Smooth muscle cell (in vitro differentiated cells): ENCODE data around the gene PRSS53. TPM values are rescaled to one million over a fixed set of nuclear protein-coding genes. Genes with fewer than 3 reads are reported as not detected.

Experiments
- DNase-seq: peaks from one replicate; lab custom pipeline; 2025; ENCODE audit not compliant: unreplicated experiment; lab: John Stamatoyannopoulos, UW
- H2AFZ ChIP-seq: fragments of 200-600 bp; sonication (generic); 2 replicates; pipeline ENCODE4 v1.6.0; 2016; ENCODE audit warnings: antibody characterized with exemption, low read depth, mild to moderate bottlenecking
- H3F3A ChIP-seq: fragments of 200-600 bp; sonication (generic); 2 replicates; pipeline ENCODE4 v1.6.0; 2017; ENCODE audit warnings: antibody characterized with exemption, low read depth
- H3K27ac ChIP-seq: fragments of 200-600 bp; sonication (generic); 2 replicates; pipeline ENCODE4 v1.5.1; 2016; ENCODE audit warnings: low read depth, mild to moderate bottlenecking
- H3K27me3 ChIP-seq: fragments of 200-600 bp; sonication (generic); 2 replicates; pipeline ENCODE4 v1.6.1; 2016; ENCODE audit warnings: low read depth, mild to moderate bottlenecking
- H3K36me3 ChIP-seq: fragments of 200-600 bp; sonication (generic); 2 replicates; pipeline ENCODE4 v1.5.1; 2016; ENCODE audit warnings: low read depth
- H3K4me1 ChIP-seq: fragments of 200-600 bp; sonication (generic); 2 replicates; pipeline ENCODE4 v1.5.1; 2016; ENCODE audit warnings: low read depth
- H3K4me2 ChIP-seq: fragments of 200-600 bp; sonication (generic); 2 replicates; pipeline ENCODE4 v1.6.0; 2016; ENCODE audit warnings: mild to moderate bottlenecking
- H3K4me3 ChIP-seq: fragments of 200-600 bp; sonication (generic); 2 replicates; pipeline ENCODE4 v1.5.1; 2016; ENCODE audit warnings: mild to moderate bottlenecking
- H3K79me2 ChIP-seq: fragments of 200-600 bp; sonication (generic); 2 replicates; pipeline ENCODE4 v1.6.0; 2016; ENCODE audit warnings: low read depth, mild to moderate bottlenecking
- H3K9ac ChIP-seq: fragments of 200-600 bp; sonication (generic); 2 replicates; pipeline ENCODE4 v1.6.0; 2016; ENCODE audit warnings: low read depth
- H3K9me3 ChIP-seq: fragments of 200-600 bp; sonication (generic); replicated peaks from 2 replicates; pipeline ENCODE4 v1.5.1; 2016; ENCODE audit warnings: low read depth
- H4K20me1 ChIP-seq: fragments of 200-600 bp; sonication (generic); 2 replicates; pipeline ENCODE4 v1.6.0; 2016; ENCODE audit warnings: low read depth
- WGBS: methylation state at CpG from one replicate; pipeline ENCODE4 v1.1.7; 2016; ENCODE audit warnings: low lambda C conversion rate; 5-methylcytosine and 5-hydroxymethylcytosine counted together
- polyA plus RNA-seq: library from polyadenylated mRNA; unstranded; fragments of >200 nt; fragmentation: Nextera tagmentation; extraction: Ambion mirVana; gene quantifications from 2 replicates; pipeline ENCODE4 v1.2.1, GENCODE V29; 2016
- total RNA-seq: library from RNA; depleted of rRNA; stranded (reverse); fragments of >200 nt; gene quantifications from 2 replicates; pipeline ENCODE4 v1.2.3, GENCODE V29; 2014
- TF ChIP-seq, protein P1 (sequence below): fragments of 200-600 bp; sonication (generic); IDR thresholded peaks from 2 replicates; pipeline ENCODE4 v1.5.1; 2017; ENCODE audit warnings: borderline replicate concordance, mild to moderate bottlenecking, antibody characterized with exemption; ENCODE audit not compliant: insufficient read depth, poor library complexity, severe bottlenecking

PRSS53 gene
- total and polyA plus RNA-seq, 2 experiments from 2014 or later = 0.66 to 6.3 TPM

DNA sequence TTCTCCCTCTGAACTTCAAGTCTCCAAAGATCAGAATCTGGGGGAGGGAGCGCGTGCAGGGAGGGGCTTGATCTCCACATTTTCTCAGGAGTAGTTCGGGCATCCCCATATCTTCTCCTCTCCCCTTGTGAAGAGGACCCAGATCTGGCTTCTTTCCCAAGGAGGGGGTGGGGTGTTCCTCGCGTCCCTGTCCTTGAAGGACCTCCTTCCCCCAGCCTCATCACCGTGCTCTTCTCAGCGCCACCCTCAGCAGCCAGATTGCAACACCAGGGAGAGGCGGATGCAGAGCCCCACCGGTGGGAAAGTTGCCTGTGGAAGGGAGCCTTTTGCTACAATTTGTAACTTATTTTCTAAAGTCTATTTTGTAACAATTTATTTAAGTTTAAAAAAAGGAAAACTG is 5.7 kb downstream of the PRSS53 start:
- no peaks in the 10 kb centered on the region for H3K27me3 ChIP-seq
- no peak overlapping the region for H3K4me3 ChIP-seq
- H2AFZ ChIP-seq = no peak overlapping the region
- H3K4me1 ChIP-seq = no peaks in the 10 kb centered on the region
- no peak overlapping the region for H3K9ac ChIP-seq
- no peaks in the 10 kb centered on the region for H3F3A ChIP-seq
- no peaks in the 10 kb centered on the region for H3K9me3 ChIP-seq
- H3K79me2 ChIP-seq = peaks cover 12% of the 10 kb centered on the region
- TF ChIP-seq, protein P1, sequence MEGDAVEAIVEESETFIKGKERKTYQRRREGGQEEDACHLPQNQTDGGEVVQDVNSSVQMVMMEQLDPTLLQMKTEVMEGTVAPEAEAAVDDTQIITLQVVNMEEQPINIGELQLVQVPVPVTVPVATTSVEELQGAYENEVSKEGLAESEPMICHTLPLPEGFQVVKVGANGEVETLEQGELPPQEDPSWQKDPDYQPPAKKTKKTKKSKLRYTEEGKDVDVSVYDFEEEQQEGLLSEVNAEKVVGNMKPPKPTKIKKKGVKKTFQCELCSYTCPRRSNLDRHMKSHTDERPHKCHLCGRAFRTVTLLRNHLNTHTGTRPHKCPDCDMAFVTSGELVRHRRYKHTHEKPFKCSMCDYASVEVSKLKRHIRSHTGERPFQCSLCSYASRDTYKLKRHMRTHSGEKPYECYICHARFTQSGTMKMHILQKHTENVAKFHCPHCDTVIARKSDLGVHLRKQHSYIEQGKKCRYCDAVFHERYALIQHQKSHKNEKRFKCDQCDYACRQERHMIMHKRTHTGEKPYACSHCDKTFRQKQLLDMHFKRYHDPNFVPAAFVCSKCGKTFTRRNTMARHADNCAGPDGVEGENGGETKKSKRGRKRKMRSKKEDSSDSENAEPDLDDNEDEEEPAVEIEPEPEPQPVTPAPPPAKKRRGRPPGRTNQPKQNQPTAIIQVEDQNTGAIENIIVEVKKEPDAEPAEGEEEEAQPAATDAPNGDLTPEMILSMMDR = no peak
- no peaks in the 10 kb centered on the region for H3K36me3 ChIP-seq
- DNase-seq = no peak
- no peak overlapping the region for H3K27ac ChIP-seq
- 89% methylated on average over 9 of the region's 9 CpGs for WGBS
- H3K4me2 ChIP-seq = no peak overlapping the region
- peaks cover 31% of the 10 kb centered on the region for H4K20me1 ChIP-seq

DNA sequence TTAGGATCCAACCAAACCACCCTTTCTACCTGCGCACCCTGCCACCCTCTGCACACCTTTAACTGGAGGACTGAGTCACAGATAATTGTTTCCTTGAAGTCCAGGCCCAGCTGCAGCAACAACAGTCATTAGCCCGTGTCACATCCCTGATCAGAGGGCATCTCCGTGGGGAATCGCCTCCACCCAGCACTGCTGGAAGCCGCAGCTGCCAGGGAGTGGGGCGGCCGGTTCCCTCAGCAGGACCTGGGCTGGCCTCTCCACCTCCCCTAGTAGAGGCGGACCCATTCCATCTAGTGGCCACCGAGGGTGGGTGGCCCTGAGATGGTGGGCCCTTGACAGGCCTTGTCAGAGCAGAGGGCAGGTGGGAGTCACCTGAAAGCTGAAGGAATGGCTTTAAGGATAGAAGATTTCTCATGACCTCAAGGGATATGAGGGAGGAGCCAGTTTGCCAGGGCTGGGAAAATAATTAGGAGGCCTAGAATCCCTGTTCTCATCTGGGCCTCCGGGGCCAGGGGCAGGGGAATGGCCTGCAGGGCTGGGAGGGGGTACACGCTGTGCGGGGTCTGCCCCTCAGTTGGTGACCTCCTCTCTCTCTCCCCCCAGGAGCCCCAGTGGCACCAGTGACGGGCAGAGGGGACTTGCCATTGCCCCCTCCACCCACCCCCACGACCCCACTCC is 6.2 kb downstream of the PRSS53 start:
- Histone ChIP-seq H3K27ac (no peak overlapping the region), H3K9me3 (no peaks in the 10 kb centered on the region), H4K20me1 (peaks cover 29% of the 10 kb centered on the region), H3K79me2 (peaks cover 16% of the 10 kb centered on the region), H2AFZ (no peak overlapping the region), H3K4me2 (no peak overlapping the region), H3K36me3 (no peaks in the 10 kb centered on the region), H3K9ac (no peak overlapping the region), H3F3A (no peaks in the 10 kb centered on the region), H3K4me3 (no peak overlapping the region), H3K27me3 (no peaks in the 10 kb centered on the region), H3K4me1 (no peaks in the 10 kb centered on the region)
- TF ChIP-seq, protein P1 = no peak
- 85% methylated on average over 12 of the region's 14 CpGs for WGBS
- DNase-seq = no peak

DNA sequence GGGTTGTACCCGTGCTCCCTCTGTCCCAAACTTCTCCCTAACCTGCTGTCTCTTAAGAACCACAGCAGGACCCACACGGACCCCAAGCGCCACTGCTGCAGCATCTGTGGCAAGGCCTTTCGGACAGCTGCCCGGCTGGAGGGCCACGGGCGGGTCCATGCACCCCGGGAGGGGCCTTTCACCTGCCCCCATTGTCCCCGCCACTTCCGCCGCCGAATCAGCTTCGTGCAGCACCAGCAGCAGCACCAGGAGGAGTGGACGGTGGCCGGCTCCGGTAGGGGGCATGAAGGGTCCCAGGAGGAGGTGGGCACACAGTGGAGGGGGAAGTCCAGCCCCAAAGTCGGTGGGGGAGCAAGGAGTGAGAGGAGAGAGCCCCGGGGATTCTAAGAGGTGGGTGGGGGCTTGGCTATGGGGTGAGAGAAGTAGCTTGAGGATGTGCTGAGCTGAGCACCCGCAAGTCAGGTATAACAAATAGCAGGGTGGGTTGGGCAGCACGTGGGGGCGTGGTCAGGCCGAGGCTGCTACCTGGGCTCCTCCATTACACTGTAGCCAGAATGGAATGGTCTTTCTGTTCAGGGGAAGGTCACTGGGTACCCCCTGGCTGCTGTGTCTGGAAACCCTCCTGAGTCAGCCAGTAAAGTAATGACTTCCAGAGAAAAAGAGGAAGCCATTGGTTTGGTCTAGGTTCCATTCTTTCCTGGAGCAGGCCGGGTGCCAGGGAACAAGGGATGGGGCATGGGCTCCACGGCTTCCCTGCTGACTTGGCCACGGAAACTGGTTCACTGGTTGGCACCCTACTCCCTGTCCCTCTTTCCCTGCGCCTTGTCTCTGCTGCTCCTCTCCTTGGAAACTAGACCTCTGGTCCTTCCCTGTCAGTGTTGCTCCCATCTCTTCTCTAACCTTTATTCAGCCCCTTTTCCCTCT is 7.1 kb downstream of the PRSS53 start:
- Histone ChIP-seq H3K79me2 (peaks cover 17% of the 10 kb centered on the region), H4K20me1 (peaks cover 29% of the 10 kb centered on the region), H3K4me3 (no peak overlapping the region), H3K9me3 (no peaks in the 10 kb centered on the region), H3K4me2 (no peak overlapping the region), H2AFZ (no peak overlapping the region), H3K36me3 (no peaks in the 10 kb centered on the region), H3K4me1 (no peaks in the 10 kb centered on the region), H3K27me3 (no peaks in the 10 kb centered on the region), H3K9ac (no peak overlapping the region), H3F3A (no peaks in the 10 kb centered on the region), H3K27ac (no peak overlapping the region)
- DNase-seq = no peak
- WGBS = 94% methylated on average over 25 of the region's 26 CpGs
- TF ChIP-seq, protein P1 = no peak
